HG02840 (cell line): ENCODE measurements around the gene GTF2H1.

Experiments used
- ATAC-seq: cut with Tn5 transposase; IDR thresholded peaks from one replicate; pipeline ENCODE4 v1.9.1; 2021; ENCODE audit warnings: mild to moderate bottlenecking, moderate library complexity, moderate number of reproducible peaks; ENCODE audit not compliant: unreplicated experiment, low FRiP score

The GTF2H1 gene

GRCh38 chr11:18408558-18409291 is 86.4 kb downstream of the GTF2H1 start:
- no peak for ATAC-seq

- no peak for ATAC-seq
Measured at GRCh38 chr11:18416459-18416858, 94.1 kb downstream of the GTF2H1 start.
